ENCODE data around the gene PTGIS. TPM values are rescaled to one million over a fixed set of nuclear protein-coding genes. Genes with fewer than 3 reads are reported as not detected.

Gene PTGIS
- total RNA-seq, 5 donors from 2014 or later (not counting 1 experiment from before 2014, with no cell fraction given), result 0.22 to 0.46 (median 0.23) TPM; not detected in 2

- Histone ChIP-seq H3K27me3 (replicated peaks in 1 of 2; ENCODE audit: control insufficient read depth in 2 of 2, extremely low read depth in 1 of 2, insufficient read depth in 2 of 2, low read length in 1 of 2) (peaks cover 0 to 36% of the 10 kb centered on the region in 2 experiments), H3K4me3 (ENCODE audit: control insufficient read depth in 1 of 2, extremely low read depth in 1 of 2, low read length in 1 of 2) (no peak overlapping the region), H3K9me3 (no peaks in the 10 kb centered on the region), H3K27ac (ENCODE audit: low read length) (no peak overlapping the region), H3K4me1 (ENCODE audit: control insufficient read depth in 1 of 2, extremely low read depth in 1 of 2, insufficient read depth in 2 of 2, low read length in 2 of 2) (peaks cover 0 to 3% of the 10 kb centered on the region in 2 experiments), H3K36me3 (ENCODE audit: control insufficient read depth in 2 of 2, extremely low read depth in 1 of 2, insufficient read depth in 1 of 2, low read length in 1 of 2) (no peaks in the 10 kb centered on the region)
- H3K27ac Mint-ChIP-seq, result no peak overlapping the region
- no peak for ATAC-seq (replicated peaks in 1 of 4)
- no peaks in the 10 kb centered on the region for H3K4me1 Mint-ChIP-seq
- peaks cover 39 to 41% of the 10 kb centered on the region in 2 donors for H3K27me3 Mint-ChIP-seq
- ChIA-PET POLR2A (no interaction called here), CTCF (no interaction called here)
- H3K9me3 Mint-ChIP-seq, result no peaks in the 10 kb centered on the region
- WGBS (ENCODE audit: insufficient coverage), result 47% methylated on average over 6 of the region's 7 CpGs
- H3K4me3 Mint-ChIP-seq, result no peak overlapping the region
- no peaks in the 10 kb centered on the region for H3K36me3 Mint-ChIP-seq
- DNase-seq, result no peak
Measured at GRCh38 chr20:49468412-49468811, 99.5 kb downstream of the PTGIS start.

- H3K4me3 Mint-ChIP-seq, result no peak overlapping the region
- Histone ChIP-seq H3K36me3 (ENCODE audit: control insufficient read depth in 2 of 2, extremely low read depth in 1 of 2, insufficient read depth in 1 of 2, low read length in 1 of 2) (no peaks in the 10 kb centered on the region), H3K9me3 (no peaks in the 10 kb centered on the region), H3K27ac (ENCODE audit: low read length) (no peak overlapping the region), H3K27me3 (replicated peaks in 1 of 2; ENCODE audit: control insufficient read depth in 2 of 2, extremely low read depth in 1 of 2, insufficient read depth in 2 of 2, low read length in 1 of 2) (peaks cover 0 to 33% of the 10 kb centered on the region in 2 experiments), H3K4me3 (ENCODE audit: control insufficient read depth in 1 of 2, extremely low read depth in 1 of 2, low read length in 1 of 2) (no peak overlapping the region), H3K4me1 (ENCODE audit: control insufficient read depth in 1 of 2, extremely low read depth in 1 of 2, insufficient read depth in 2 of 2, low read length in 2 of 2) (peaks cover 0 to 3% of the 10 kb centered on the region in 2 experiments)
- POLR2A ChIA-PET, result no interaction called here
- H3K36me3 Mint-ChIP-seq, result no peaks in the 10 kb centered on the region
- CTCF ChIA-PET, result no interaction called here
- WGBS (ENCODE audit: insufficient coverage), result 92% methylated on average over 5 of the region's 8 CpGs
- H3K4me1 Mint-ChIP-seq, result no peaks in the 10 kb centered on the region
- peaks cover 33 to 50% of the 10 kb centered on the region in 2 donors for H3K27me3 Mint-ChIP-seq
- no peak overlapping the region for H3K27ac Mint-ChIP-seq
- H3K9me3 Mint-ChIP-seq, result no peaks in the 10 kb centered on the region
- no peak for DNase-seq
- no peak for ATAC-seq (replicated peaks in 1 of 4)
Measured at GRCh38 chr20:49466114-49466912, 101.6 kb downstream of the PTGIS start.

- DNase-seq (no peak), ATAC-seq (replicated peaks in 1 of 4) (no peak)
- Histone ChIP-seq H3K36me3 (ENCODE audit: control insufficient read depth in 2 of 2, extremely low read depth in 1 of 2, insufficient read depth in 1 of 2, low read length in 1 of 2) (no peaks in the 10 kb centered on the region), H3K4me1 (ENCODE audit: control insufficient read depth in 1 of 2, extremely low read depth in 1 of 2, insufficient read depth in 2 of 2, low read length in 2 of 2) (peaks cover 0 to 3% of the 10 kb centered on the region in 2 experiments), H3K4me3 (ENCODE audit: control insufficient read depth in 1 of 2, extremely low read depth in 1 of 2, low read length in 1 of 2) (no peak overlapping the region), H3K27me3 (replicated peaks in 1 of 2; ENCODE audit: control insufficient read depth in 2 of 2, extremely low read depth in 1 of 2, insufficient read depth in 2 of 2, low read length in 1 of 2) (peaks cover 0 to 35% of the 10 kb centered on the region in 2 experiments), H3K27ac (ENCODE audit: low read length) (no peak overlapping the region), H3K9me3 (no peaks in the 10 kb centered on the region)
- POLR2A ChIA-PET, result no interaction called here
- Mint-ChIP-seq H3K27me3 (peaks cover 17 to 44% of the 10 kb centered on the region in 2 donors), H3K4me1 (no peaks in the 10 kb centered on the region), H3K27ac (no peak overlapping the region), H3K9me3 (no peaks in the 10 kb centered on the region), H3K36me3 (no peaks in the 10 kb centered on the region), H3K4me3 (no peak overlapping the region)
- CTCF ChIA-PET, result no interaction called here
- WGBS (ENCODE audit: insufficient coverage), result 84% methylated on average over 7 of the region's 7 CpGs
Measured at GRCh38 chr20:49464556-49464955, 103.4 kb downstream of the PTGIS start.

GRCh38 chr20:49462626-49463025 lies 105.3 kb downstream of the PTGIS start:
- Histone ChIP-seq H3K9me3 (no peaks in the 10 kb centered on the region), H3K27me3 (replicated peaks in 1 of 2; ENCODE audit: control insufficient read depth in 2 of 2, extremely low read depth in 1 of 2, insufficient read depth in 2 of 2, low read length in 1 of 2) (peaks cover 0 to 22% of the 10 kb centered on the region in 2 experiments), H3K36me3 (ENCODE audit: control insufficient read depth in 2 of 2, extremely low read depth in 1 of 2, insufficient read depth in 1 of 2, low read length in 1 of 2) (no peaks in the 10 kb centered on the region), H3K4me3 (ENCODE audit: control insufficient read depth in 1 of 2, extremely low read depth in 1 of 2, low read length in 1 of 2) (no peak overlapping the region), H3K27ac (ENCODE audit: low read length) (no peak overlapping the region), H3K4me1 (ENCODE audit: control insufficient read depth in 1 of 2, extremely low read depth in 1 of 2, insufficient read depth in 2 of 2, low read length in 2 of 2) (no peaks in the 10 kb centered on the region)
- ATAC-seq (replicated peaks in 1 of 4) (no peak), DNase-seq (no peak)
- H3K9me3 Mint-ChIP-seq, result no peaks in the 10 kb centered on the region
- WGBS (ENCODE audit: insufficient coverage), result 81% methylated on average over 5 of the region's 6 CpGs
- no peaks in the 10 kb centered on the region for H3K4me1 Mint-ChIP-seq
- no peaks in the 10 kb centered on the region for H3K36me3 Mint-ChIP-seq
- no peak overlapping the region for H3K27ac Mint-ChIP-seq
- H3K4me3 Mint-ChIP-seq, result no peak overlapping the region
- POLR2A ChIA-PET, result no interaction called here
- H3K27me3 Mint-ChIP-seq, result peaks cover 14 to 40% of the 10 kb centered on the region in 2 donors
- CTCF ChIA-PET, result no interaction called here

GRCh38 chr20:49461894-49462620 lies 105.9 kb downstream of the PTGIS start:
- ChIA-PET CTCF (no interaction called here), POLR2A (no interaction called here)
- no peaks in the 10 kb centered on the region for H3K36me3 ChIP-seq (ENCODE audit: control insufficient read depth in 2 of 2, extremely low read depth in 1 of 2, insufficient read depth in 1 of 2, low read length in 1 of 2)
- peaks cover 0 to 24% of the 10 kb centered on the region in 2 experiments for H3K27me3 ChIP-seq (replicated peaks in 1 of 2; ENCODE audit: control insufficient read depth in 2 of 2, extremely low read depth in 1 of 2, insufficient read depth in 2 of 2, low read length in 1 of 2)
- H3K27ac Mint-ChIP-seq, result no peak overlapping the region
- no peaks in the 10 kb centered on the region for H3K36me3 Mint-ChIP-seq
- H3K4me3 ChIP-seq (ENCODE audit: control insufficient read depth in 1 of 2, extremely low read depth in 1 of 2, low read length in 1 of 2), result no peak overlapping the region
- H3K4me1 ChIP-seq (ENCODE audit: control insufficient read depth in 1 of 2, extremely low read depth in 1 of 2, insufficient read depth in 2 of 2, low read length in 2 of 2), result no peaks in the 10 kb centered on the region
- no peaks in the 10 kb centered on the region for H3K9me3 ChIP-seq
- H3K4me1 Mint-ChIP-seq, result no peaks in the 10 kb centered on the region
- H3K9me3 Mint-ChIP-seq, result no peaks in the 10 kb centered on the region
- H3K27ac ChIP-seq (ENCODE audit: low read length), result no peak overlapping the region
- ATAC-seq (replicated peaks in 1 of 4) (no peak), DNase-seq (no peak)
- no peak overlapping the region for H3K4me3 Mint-ChIP-seq
- 82% methylated on average over 6 of the region's 9 CpGs for WGBS (ENCODE audit: insufficient coverage)
- peaks cover 8 to 34% of the 10 kb centered on the region in 2 donors for H3K27me3 Mint-ChIP-seq

- H3K4me3 ChIP-seq (ENCODE audit: control insufficient read depth in 1 of 2, extremely low read depth in 1 of 2, low read length in 1 of 2), result no peak overlapping the region
- H3K27me3 ChIP-seq (replicated peaks in 1 of 2; ENCODE audit: control insufficient read depth in 2 of 2, extremely low read depth in 1 of 2, insufficient read depth in 2 of 2, low read length in 1 of 2), result peaks cover 0 to 24% of the 10 kb centered on the region in 2 experiments
- no peak overlapping the region for H3K4me3 Mint-ChIP-seq
- CTCF ChIA-PET, result no interaction called here
- H3K27ac ChIP-seq (ENCODE audit: low read length), result no peak overlapping the region
- DNase-seq, result no peak
- POLR2A ChIA-PET, result no interaction called here
- no peaks in the 10 kb centered on the region for H3K4me1 Mint-ChIP-seq
- no peaks in the 10 kb centered on the region for H3K9me3 ChIP-seq
- H3K36me3 ChIP-seq (ENCODE audit: control insufficient read depth in 2 of 2, extremely low read depth in 1 of 2, insufficient read depth in 1 of 2, low read length in 1 of 2), result no peaks in the 10 kb centered on the region
- H3K4me1 ChIP-seq (ENCODE audit: control insufficient read depth in 1 of 2, extremely low read depth in 1 of 2, insufficient read depth in 2 of 2, low read length in 2 of 2), result no peaks in the 10 kb centered on the region
- no peak overlapping the region for H3K27ac Mint-ChIP-seq
- 92% methylated on average over 5 of the region's 5 CpGs for WGBS (ENCODE audit: insufficient coverage)
- ATAC-seq (replicated peaks in 1 of 4), result no peak
- no peaks in the 10 kb centered on the region for H3K36me3 Mint-ChIP-seq
- no peaks in the 10 kb centered on the region for H3K9me3 Mint-ChIP-seq
- H3K27me3 Mint-ChIP-seq, result peaks cover 14 to 32% of the 10 kb centered on the region in 2 donors
Measured at GRCh38 chr20:49460916-49461315, 107.0 kb downstream of the PTGIS start.

All from T-cell (primary cell).